Tongue (tissue), 2 donors: Measurements from ENCODE around the gene MRPL27. TPM values are rescaled to one million over a fixed set of nuclear protein-coding genes. Genes with fewer than 3 reads are reported as not detected.
A peak's percentile ranks its signal among the peaks of the same experiment; 100 is the strongest.

Experiments
- DNase-seq: peaks from one replicate; pipeline ENCODE4 v3.0.0-alpha.2; 2015
- total RNA-seq: library from RNA; depleted of rRNA; stranded (reverse); fragments of >200 nt; gene quantifications from one replicate; pipeline ENCODE4 v1.2.3, GENCODE V29; 2014

Gene MRPL27
- total RNA-seq, 1 donor from 2014 or later, result 32.2 TPM

DNA sequence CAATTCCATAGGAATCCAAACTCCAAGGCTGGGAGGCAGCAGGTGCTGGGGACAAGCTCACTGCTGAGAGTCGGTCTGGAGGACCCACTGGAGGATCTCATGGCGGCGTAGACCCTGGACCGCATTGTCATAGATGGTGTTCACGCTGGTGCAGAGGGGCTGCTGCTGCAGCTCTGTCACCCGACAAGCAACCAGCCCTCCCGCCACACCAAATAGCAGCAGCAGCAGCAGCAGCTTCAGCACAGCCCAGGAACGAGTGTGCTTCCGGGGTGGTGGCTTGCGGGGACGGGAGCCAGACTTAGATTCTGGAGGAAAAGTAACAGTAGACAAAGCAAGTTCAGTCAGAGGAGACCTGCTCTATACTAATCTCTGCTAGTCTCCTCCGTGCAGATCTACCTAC is 9.9 kb upstream of the MRPL27 start:
- no peak for DNase-seq

DNA sequence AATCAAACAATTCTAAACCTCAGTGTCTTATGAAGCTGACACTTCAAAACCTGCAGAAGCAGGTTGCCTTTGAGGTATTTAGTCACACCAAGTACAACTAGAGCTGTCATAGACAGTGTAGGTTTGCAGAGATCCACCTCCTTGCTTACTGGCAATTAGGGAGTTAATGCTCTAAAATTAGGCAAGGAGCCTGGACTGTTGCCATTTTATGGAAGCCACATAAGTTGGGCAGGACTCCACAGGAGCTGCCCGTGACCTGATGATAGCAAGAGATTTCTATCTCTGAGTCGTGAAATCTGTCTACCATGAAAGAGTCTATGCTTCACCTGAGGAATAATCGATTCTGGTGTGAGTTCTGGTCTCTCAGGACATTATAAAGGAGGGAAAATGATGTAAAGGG is 8.9 kb upstream of the MRPL27 start:
- DNase-seq, result no peak

GRCh38 chr17:50381260-50381815 is 8.4 kb upstream of the MRPL27 start:
- no peak for DNase-seq

GRCh38 chr17:50380369-50381259 is 7.6 kb upstream of the MRPL27 start:
- DNase-seq, result no peak

- DNase-seq, result no peak
These were observed 6.6 kb upstream of the MRPL27 start for GRCh38 chr17:50379351-50380132.

DNA sequence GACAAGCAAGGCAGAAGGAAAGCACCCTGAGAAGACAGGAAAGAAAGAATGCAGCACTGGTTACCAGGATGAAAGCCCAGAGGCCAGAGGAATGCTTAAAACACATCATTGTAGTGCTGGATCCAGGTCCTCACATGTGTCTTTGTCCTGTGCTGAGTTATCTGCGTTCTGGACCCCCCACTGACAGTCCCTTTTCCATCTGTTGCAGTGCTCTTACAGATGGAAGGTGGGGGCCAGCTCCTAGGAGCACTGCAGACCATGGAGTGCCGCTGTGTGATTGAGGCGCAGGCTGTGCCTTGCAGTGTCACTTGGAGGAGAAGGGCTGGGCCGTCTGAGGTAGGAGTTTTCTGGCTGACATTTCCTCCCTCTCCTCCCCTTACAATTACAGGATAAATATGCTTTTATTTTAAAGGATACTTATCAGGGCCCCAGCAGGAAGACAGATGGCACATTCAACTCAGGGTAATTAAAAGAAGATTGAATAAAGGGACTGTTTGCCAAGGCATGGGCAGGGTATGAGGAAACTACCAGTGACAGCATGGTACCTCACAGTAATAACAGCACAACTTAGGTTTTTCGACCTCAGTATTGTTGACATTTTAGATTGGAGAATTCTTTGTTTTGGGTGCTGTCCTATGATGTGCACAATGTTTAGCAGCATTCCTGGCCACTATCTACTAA is 3.0 kb upstream of the MRPL27 start:
- DNase-seq, result no peak

DNA sequence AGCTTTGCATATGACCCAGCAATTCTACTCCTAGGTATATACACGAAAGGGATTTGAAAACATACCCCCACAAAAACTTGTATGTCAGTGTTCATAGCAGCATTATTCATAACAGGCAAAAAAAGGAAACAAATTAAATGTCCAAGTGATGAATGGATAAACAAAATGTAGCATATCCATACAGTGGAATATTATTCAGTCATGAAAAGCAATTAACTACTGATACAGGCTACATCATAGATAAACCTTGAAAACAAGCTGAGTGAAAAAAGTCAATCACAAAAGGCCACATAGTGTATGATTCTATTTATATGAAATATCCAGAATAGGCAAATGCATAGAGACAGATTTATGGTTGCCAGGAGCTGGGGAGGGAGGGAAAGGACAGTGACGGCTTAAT is 721 bp upstream of the MRPL27 start:
- no peak for DNase-seq

DNA sequence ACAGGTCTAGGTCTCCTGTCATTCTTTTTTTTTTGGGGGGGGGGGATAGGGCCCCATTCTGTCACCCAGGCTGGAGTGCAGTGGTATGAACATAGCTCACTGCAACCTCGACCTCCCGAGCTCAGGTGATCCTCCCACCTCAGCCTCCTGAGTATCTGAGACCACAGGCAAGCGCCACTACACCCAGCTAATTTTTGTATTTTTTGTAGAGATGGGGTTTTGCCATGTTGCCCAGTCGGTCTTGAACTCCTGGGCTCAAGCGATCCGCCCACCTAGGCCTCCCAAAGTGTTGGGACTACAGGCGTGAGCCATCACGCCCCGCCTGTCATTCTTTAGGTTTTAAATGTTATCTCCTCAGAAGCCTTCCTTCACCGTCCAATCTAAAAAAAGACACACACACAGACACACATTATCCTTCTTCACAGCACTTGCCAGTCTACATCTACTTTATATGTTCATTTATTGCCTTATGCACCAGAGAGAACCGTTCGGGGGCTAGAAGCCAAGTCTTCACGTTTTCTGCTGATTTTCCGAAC is 694 bp downstream of the MRPL27 start:
- DNase-seq, result no peak

- no peak for DNase-seq
These were observed 1.5 kb downstream of the MRPL27 start for GRCh38 chr17:50371526-50371925.

- no peak for DNase-seq
These were observed 2.9 kb downstream of the MRPL27 start for GRCh38 chr17:50370052-50370451.

DNA sequence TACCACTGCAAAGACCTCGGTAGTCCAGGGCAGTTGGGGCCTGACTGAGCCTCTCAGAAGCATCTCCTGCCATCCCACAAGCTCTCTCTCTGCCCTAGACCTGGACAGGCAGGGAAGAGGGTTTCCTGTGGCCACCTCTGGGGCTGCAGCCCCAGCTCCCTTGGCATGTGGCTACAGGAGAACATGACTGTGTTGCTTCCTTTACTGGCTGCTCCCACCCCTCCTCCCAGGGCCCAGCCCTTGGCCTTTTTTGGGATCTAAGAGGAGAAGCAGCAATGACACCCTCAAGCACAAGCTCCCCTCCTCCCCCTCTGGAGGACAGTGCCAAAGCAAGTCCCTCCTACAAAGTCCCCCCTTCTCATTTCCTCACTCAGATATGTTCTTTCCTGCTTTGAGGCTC is 5.6 kb downstream of the MRPL27 start:
- DNase-seq, result no peak

DNA sequence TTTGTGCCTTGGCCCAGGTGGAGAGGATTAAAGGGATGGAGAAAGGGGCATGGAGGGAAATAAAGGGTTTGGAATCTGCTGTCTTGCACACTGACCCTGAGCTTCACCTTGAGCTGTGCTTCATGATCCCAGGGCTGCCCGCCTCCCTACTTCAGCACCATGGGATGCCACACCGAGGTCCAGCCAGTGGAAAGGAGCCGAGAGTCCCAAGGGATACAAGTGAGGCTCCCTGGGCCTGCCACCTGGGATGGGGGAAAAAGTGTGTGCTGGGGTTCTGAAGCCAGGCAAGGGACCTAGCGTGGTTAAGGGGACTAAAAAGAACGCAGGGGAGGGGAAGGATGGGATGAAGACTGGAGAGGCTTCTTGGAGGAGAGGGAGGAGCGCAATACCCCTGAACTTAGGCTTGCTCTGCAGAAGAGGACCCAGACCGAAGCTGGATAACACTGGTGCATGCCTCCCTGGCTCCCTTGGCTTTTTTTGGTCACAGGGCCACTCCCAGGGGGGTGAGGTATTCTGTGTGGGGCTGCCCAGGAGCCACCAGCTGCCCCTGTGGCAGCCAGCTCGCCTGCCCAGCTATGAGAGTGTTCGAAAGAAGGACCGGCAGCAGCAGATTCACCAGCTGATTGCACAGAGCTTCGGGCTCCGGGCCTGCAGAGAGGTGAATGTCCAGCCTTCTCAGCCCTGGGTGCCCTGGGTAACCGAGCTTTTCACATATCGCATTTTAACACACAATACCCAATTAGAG is 7.2 kb downstream of the MRPL27 start:
- no peak for DNase-seq

GRCh38 chr17:50365165-50365564 is 7.8 kb downstream of the MRPL27 start:
- no peak for DNase-seq

- DNase-seq, result peak; percentile 26
These were observed 8.3 kb downstream of the MRPL27 start for GRCh38 chr17:50364715-50365114.

DNA sequence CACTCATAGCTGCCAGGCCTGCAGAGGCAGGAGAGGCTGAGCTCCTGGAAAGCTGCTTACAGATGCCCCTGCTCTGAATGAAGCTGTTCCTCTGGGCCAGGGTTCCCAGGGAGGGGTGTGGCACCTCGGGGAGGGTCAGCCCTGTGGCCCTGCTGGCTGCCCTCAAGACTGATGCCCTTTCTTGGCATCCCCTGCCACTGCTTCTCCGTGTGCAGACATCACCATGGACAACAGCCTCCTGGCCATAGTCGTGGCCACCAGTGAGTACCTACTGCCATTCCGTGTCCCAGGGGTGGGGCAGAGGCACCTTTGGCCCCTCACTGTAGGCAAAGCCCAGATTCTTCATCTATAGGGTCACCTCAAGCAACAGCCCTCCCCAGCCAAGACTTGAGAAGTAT is 8.9 kb downstream of the MRPL27 start:
- no peak for DNase-seq

GRCh38 chr17:50363217-50364060 is 9.5 kb downstream of the MRPL27 start:
- DNase-seq, result peak; percentile 69

GRCh38 chr17:50362661-50363060 is 10.3 kb downstream of the MRPL27 start:
- DNase-seq, result no peak

- peak; percentile 75 for DNase-seq
These were observed 11.2 kb downstream of the MRPL27 start for GRCh38 chr17:50361561-50362480.

GRCh38 chr17:50360486-50361115 is 12.4 kb downstream of the MRPL27 start:
- DNase-seq, result no peak
